ENCODE data around the gene ERBIN. TPM values are rescaled to one million over a fixed set of nuclear protein-coding genes. Genes with fewer than 3 reads are reported as not detected.
"Not testable (repeated sequence)": the region's sequence is repeated elsewhere in the genome, so short reads cannot be mapped to it uniquely, and the experiment has no call there.

The ERBIN gene
- polyA plus RNA-seq, 2 of the 4 experiments (the other 2 are of a cell fraction), result 24.3 to 57.7 TPM

GRCh38 chr5:65971643-65972042 lies 45.3 kb downstream of the ERBIN start:
- FAIRE-seq, result no peak
- peaks cover 32% of the 10 kb centered on the region for H3K4me1 ChIP-seq
- H3K4me2 ChIP-seq, result no peak overlapping the region
- no peaks in the 10 kb centered on the region for H3K9me3 ChIP-seq
- WGBS (ENCODE audit: missing lambda C conversion rate), result 79% methylated on average over 3 of the region's 3 CpGs
- POLR2A ChIA-PET, result no interaction called here
- no peak overlapping the region for H3K4me3 ChIP-seq
- H3K27ac ChIP-seq, result no peak overlapping the region
- DNase-seq (ENCODE audit: low read depth in 1 of 2, low spot score in 1 of 2), result no peak
- TF ChIP-seq ZC3H11A (IDR thresholded peaks at IDR 0.05) (no peak), NR3C1 (IDR thresholded peaks at IDR 0.05) (no peak), EHF (CRISPR knock-in tag; IDR thresholded peaks at IDR 0.05) (no peak), CHD4 (IDR thresholded peaks at IDR 0.05; ENCODE audit: borderline replicate concordance) (no peak), EP300 (IDR thresholded peaks at IDR 0.05) (no peak), NFE2L2 (conservative IDR thresholded peaks at IDR 0.05; ENCODE audit: low read length) (no peak), RNF2 (IDR thresholded peaks at IDR 0.05; ENCODE audit: borderline replicate concordance, low read depth) (no peak), ZSCAN20 (CRISPR knock-in tag; IDR thresholded peaks at IDR 0.05) (no peak), CBX8 (IDR thresholded peaks at IDR 0.05) (no peak), KDM1A (IDR thresholded peaks at IDR 0.05; ENCODE audit: low read depth) (no peak), KDM5A (IDR thresholded peaks at IDR 0.05) (no peak), SMC3 (IDR thresholded peaks at IDR 0.05) (no peak), HDAC2 (IDR thresholded peaks at IDR 0.05) (no peak), MAZ (IDR thresholded peaks at IDR 0.05; ENCODE audit: borderline replicate concordance, low read depth, low read length) (no peak), CBX2 (IDR thresholded peaks at IDR 0.05; ENCODE audit: borderline replicate concordance, low read depth) (no peak)
- ATAC-seq, result no peak
- CTCF ChIA-PET, result interaction anchor here (1.0 kb wide), 1 partner anchor 14 kb away, joined by 3 read pairs; no protein-coding TSS in a partner anchor

DNA sequence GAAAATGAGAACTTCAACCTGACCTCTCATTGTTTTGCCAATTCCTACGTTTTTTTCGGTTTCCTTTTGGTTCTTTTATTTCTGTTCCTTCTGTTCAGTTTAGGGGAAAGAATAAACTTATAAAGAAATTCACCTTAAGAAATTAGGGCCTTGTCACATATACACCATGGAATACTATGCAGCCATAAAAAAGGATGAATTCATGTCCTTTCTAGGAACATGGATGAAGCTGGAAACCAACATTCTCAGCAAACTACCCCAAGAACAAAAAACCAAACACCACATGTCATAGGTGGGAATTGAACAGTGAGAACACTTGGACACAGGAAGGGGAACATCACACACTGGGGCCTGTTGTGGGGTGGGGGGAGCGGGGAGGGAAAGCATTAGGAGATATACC lies 46.5 kb downstream of the ERBIN start:
- H3K4me2 ChIP-seq; FAIRE-seq; DNase-seq (ENCODE audit: low read depth in 1 of 2, low spot score in 1 of 2); H3K27ac ChIP-seq; H3K9me3 ChIP-seq; ATAC-seq; POLR2A ChIA-PET; H3K4me3 ChIP-seq; CTCF ChIA-PET: not testable (repeated sequence)
- peaks cover 26% of the 10 kb centered on the region for H3K4me1 ChIP-seq
- 99% methylated on average over 3 of the region's 3 CpGs for WGBS (ENCODE audit: missing lambda C conversion rate)

DNA sequence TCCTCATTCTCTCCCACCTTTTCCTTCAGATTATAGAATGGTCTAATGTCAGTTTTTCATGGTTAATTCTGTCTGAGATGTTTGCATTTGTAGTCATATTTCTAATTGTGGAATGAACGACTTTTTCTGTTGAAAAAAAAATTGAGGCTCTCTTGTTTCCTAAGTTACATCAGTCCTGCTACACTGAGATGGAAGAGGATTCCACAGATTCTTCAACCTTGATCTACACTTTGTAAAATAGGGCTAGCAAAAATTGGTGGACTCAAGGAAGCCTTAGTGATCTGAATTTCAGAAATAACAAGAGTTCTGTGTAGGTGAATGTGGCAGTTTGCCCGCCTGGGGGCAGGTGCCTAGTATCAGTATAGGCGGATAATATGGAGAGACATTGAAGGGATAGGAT lies 51.9 kb downstream of the ERBIN start:
- H3K9me3 ChIP-seq, result no peaks in the 10 kb centered on the region
- TF ChIP-seq USF2 (IDR thresholded peaks at IDR 0.05), result no peak
- no peak for TF ChIP-seq EHF (CRISPR knock-in tag; IDR thresholded peaks at IDR 0.05)
- no peak for TF ChIP-seq SREBF2 (IDR thresholded peaks at IDR 0.05)
- no peak for ATAC-seq
- 71% methylated on average over 3 of the region's 3 CpGs for WGBS (ENCODE audit: missing lambda C conversion rate)
- H3K27ac ChIP-seq, result no peak overlapping the region
- no peak overlapping the region for H3K4me2 ChIP-seq
- peaks cover 21% of the 10 kb centered on the region for H3K4me1 ChIP-seq
- POLR2A ChIA-PET, result no interaction called here
- H3K4me3 ChIP-seq, result no peak overlapping the region
- CTCF ChIA-PET, result no interaction called here
- no peak for FAIRE-seq
- no peak for DNase-seq (ENCODE audit: low read depth in 1 of 2, low spot score in 1 of 2)

- ATAC-seq (no peak), FAIRE-seq (no peak), DNase-seq (ENCODE audit: low read depth in 1 of 2, low spot score in 1 of 2) (no peak)
- Histone ChIP-seq H3K9me3 (no peaks in the 10 kb centered on the region), H3K4me3 (no peak overlapping the region), H3K4me1 (peaks cover 46% of the 10 kb centered on the region), H3K4me2 (peak overlapping the region; percentile 53), H3K27ac (peak overlapping the region; percentile 62 to 74; a peak in 4 of 6 replicates)
- POLR2A ChIA-PET, result no interaction called here
- CTCF ChIA-PET, result no interaction called here
- TF ChIP-seq, protein P1, sequence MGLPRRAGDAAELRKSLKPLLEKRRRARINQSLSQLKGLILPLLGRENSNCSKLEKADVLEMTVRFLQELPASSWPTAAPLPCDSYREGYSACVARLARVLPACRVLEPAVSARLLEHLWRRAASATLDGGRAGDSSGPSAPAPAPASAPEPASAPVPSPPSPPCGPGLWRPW (IDR thresholded peaks at IDR 0.05), result no peak
- TF ChIP-seq EHF (CRISPR knock-in tag; IDR thresholded peaks at IDR 0.05), result no peak
- TF ChIP-seq, protein P2, sequence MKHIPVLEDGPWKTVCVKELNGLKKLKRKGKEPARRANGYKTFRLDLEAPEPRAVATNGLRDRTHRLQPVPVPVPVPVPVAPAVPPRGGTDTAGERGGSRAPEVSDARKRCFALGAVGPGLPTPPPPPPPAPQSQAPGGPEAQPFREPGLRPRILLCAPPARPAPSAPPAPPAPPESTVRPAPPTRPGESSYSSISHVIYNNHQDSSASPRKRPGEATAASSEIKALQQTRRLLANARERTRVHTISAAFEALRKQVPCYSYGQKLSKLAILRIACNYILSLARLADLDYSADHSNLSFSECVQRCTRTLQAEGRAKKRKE (CRISPR knock-in tag; IDR thresholded peaks at IDR 0.05; ENCODE audit: low read depth), result no peak
- no peak for TF ChIP-seq SREBF2 (IDR thresholded peaks at IDR 0.05)
- TF ChIP-seq USF2 (IDR thresholded peaks at IDR 0.05), result no peak
- no peak for TF ChIP-seq JUNB (IDR thresholded peaks at IDR 0.05)
- no peak for TF ChIP-seq MAX (IDR thresholded peaks at IDR 0.05)
- TF ChIP-seq ZC3H11A (IDR thresholded peaks at IDR 0.05), result no peak
- TF ChIP-seq MAZ (IDR thresholded peaks at IDR 0.05; ENCODE audit: borderline replicate concordance, low read depth, low read length), result no peak
- no peak for TF ChIP-seq BHLHE40 (IDR thresholded peaks at IDR 0.05; ENCODE audit: low read depth, low read length)
- no peak for TF ChIP-seq RNF2 (IDR thresholded peaks at IDR 0.05; ENCODE audit: borderline replicate concordance, low read depth)
- WGBS (ENCODE audit: missing lambda C conversion rate), result 63% methylated on average over 1 of the region's 1 CpG
Observed at GRCh38 chr5:65981548-65981947, 55.2 kb downstream of the ERBIN start.

Measured in A549 (cell line).